AG20443 (cell line): ENCODE results near the gene CELF6.
"Not testable (repeated sequence)": the region's sequence is repeated elsewhere in the genome, so short reads cannot be mapped to it uniquely, and the experiment has no call there.

Experiments
- DNase-seq: peaks from one replicate; pipeline ENCODE4 v3.0.0; 2012; ENCODE audit warnings: low spot score, mixed read lengths

CELF6 gene

DNA sequence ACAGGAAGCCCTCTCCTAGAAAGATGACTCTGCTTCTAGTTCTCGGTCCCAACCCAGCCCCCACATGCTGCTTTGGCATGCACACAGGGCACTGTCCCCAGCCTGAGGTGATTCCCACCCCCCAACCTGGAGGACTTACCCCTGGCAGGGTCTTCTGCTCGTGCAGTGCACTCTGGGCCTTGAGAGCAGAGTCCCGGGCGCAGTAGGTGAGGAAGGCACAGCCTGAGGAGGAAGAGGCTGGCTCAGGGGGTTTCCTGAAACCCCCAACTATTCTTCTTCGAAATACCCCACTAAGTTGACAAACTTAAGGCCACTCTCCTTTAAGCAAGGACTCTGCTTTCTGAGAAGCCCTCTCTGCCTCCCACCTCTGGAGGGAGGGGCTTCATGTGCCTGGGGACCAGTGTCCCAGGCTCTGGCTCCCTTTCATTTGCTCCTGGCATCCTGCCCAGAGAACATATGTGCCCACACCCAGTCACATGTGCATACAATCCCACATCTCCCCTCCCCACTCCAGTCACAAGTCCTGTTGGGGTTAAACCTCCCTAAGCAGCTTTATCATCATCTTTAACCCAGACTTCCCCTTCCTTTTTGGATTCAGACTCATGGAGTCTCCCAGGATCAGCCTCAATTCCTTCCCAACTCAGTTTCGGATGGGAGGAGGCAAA, 4.1 kb downstream of the CELF6 start:
- no peak for DNase-seq

DNA sequence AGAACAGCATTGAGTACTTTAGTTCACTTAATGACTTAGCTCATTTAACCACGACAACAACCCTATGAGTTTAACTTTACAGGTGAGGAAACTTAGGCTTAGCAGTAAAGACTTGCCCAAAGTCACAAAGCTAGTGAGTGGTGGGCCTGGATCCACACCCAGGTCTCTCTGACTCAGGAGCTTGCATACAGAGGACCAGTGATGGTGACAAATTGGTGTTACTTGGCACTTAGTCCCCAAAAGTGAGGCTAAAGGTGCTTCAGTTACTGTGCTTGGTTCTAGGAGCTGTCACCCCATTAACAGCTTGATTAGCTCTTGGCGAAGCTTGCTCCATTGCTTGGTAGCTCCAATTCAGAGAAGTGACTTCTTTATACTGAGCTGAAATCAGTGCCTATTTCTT, 6.1 kb downstream of the CELF6 start:
- no peak for DNase-seq

DNA sequence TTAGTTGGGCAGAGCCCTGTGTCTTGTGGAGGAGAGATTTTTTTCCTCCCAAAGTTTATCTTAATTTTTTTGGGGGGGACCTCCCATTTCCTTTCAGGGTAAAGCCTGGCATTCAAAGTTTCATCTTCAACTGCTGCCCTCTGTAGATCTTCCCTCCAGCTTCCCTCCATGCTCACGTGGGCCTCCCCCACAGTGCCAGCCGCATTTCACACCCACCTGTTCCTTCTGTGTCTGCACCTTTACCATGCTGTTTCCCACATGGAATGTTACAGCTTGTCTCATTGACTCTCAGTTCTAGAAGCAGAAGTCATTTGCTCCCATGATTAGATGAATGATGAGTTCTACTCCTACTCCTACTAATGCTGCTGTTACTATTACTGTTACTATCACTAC, 6.5 kb downstream of the CELF6 start:
- no peak for DNase-seq

- peak; percentile 93 for DNase-seq
These were observed 7.1 kb downstream of the CELF6 start for GRCh38 chr15:72312605-72313447.

- no peak for DNase-seq
These were observed 12.9 kb downstream of the CELF6 start for GRCh38 chr15:72307026-72307425.

DNA sequence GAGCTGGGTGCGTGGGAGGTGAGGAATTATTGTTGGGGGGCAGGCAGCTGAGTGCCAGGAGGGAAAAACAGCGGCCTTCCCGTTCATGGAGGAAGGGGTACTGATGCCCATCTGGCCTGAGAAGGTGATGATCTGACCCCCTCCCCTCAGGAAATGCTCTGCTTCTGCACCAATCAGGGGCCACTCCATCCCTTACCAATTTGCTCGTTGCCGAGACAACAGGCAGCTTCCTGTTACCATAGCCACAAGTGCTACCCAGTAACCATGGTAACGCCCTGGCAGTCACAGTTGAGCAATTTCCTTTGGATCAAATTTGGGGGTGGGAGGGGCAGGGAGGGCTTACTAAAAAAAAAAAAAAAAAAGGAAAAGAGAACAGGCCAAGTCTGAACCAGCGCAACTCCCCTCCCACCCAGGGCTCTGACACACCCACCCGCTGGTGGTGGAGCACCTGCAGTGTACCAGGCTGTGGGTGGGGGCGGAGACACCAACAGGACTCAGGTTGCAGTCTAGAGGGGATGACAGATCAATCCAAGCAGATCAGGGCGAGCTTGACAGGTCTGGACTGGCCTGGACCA, 13.7 kb downstream of the CELF6 start:
- no peak for DNase-seq

DNA sequence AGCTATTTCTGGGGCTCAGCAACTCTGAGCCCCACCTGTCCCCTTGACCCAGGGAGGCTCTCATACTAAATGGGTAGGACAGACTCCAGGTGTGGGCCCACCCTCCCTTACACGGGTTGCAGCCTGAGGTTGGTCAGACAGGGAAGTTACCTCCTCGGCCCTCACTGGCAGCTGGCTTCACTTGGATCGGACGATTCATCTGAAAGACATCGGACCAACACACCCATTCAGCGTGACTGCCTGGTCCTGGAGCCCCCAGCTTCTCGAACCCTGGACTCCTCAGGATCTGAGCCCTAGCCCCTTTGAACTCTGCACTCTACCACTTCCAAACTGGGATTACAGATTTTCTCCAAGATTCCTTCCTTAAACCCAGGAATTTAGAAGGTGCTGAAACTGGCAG, 15.4 kb downstream of the CELF6 start:
- DNase-seq = no peak

- DNase-seq = no peak
These were observed 17.0 kb downstream of the CELF6 start for GRCh38 chr15:72302955-72303354.

GRCh38 chr15:72289597-72290325, 30.2 kb downstream of the CELF6 start:
- no peak for DNase-seq

- no peak for DNase-seq
These were observed 31.0 kb downstream of the CELF6 start for GRCh38 chr15:72288796-72289596.

GRCh38 chr15:72285927-72286516, 33.9 kb downstream of the CELF6 start:
- peak; percentile 72 for DNase-seq

- DNase-seq = no peak
These were observed 34.6 kb downstream of the CELF6 start for GRCh38 chr15:72285402-72285801.

GRCh38 chr15:72284781-72285180, 35.2 kb downstream of the CELF6 start:
- no peak for DNase-seq

DNA sequence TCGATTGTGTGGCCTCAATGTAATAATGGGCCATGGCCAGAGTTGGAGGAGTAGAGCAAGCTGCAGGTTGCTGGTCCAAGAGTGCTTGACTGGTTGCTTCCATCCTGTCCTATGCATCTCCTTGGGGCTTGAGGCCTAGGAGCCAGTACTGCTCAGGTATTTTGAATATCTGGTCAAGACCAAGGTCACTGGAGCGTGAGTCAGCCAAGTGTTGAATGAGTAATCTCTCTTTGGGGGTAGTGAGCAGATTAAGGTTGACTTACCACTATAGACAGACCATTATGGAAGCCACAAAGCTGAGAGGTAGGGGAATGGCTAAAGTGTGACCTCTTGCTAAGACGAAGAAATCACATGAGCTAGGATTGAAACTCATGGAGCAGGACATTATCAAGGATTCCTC, 38.2 kb downstream of the CELF6 start:
- no peak for DNase-seq

- DNase-seq = no peak
These were observed 39.2 kb downstream of the CELF6 start for GRCh38 chr15:72280751-72281150.

GRCh38 chr15:72278737-72279136, 41.2 kb downstream of the CELF6 start:
- no peak for DNase-seq

DNA sequence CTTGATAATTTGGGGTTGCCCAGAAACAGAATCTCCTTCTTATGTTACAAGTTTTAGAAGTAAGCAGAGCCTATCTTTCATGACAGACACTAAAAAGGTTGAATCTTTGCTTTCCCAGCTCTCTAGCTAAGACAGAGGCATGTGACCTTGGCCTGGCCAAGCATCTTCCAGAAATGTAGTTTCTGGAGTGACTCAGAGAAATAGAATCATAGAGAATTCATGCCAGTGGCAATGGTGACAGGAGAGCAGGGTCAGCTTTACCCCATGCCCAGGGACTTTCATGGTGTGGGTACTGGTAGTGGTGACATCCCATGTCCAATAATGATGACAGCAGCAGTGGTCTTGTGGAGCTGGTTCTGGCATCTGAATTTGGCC, 43.6 kb downstream of the CELF6 start:
- no peak for DNase-seq

GRCh38 chr15:72275635-72276325, 44.2 kb downstream of the CELF6 start:
- not testable (repeated sequence) for DNase-seq

DNA sequence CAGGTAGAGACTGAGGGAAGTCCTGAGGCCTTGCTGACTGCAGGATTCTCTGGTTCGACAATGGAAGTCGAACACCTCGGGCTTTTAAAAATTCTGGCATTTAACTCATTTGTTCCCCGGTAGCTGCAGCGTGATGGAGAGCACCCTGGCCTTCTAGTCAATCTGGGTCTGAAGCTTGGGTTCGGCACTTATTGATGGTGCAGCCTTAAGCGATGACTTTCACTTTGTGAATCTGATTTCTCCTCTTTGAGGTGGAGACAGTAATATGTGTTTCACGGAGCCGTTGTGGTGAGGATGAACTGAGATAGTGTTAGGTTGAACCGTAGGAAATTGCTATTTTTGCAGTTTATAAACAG, 47.0 kb downstream of the CELF6 start:
- DNase-seq = no peak

GRCh38 chr15:72272213-72272996, 47.6 kb downstream of the CELF6 start, which contains the start of gene PARP6:
Gene PARP6 (minus strand): TSS chr15:72272554. CDS start chr15:72267477, 5,077 bp downstream.
- peak; percentile 100 for DNase-seq
